IMR-90 (cell line): Measurements from ENCODE around the gene EGFR. TPM values are rescaled to one million over a fixed set of nuclear protein-coding genes. Genes with fewer than 3 reads are reported as not detected.

Source experiments
- ATAC-seq: fragments of 200-7000 bp; cut with Tn5 transposase; 2 replicates; pipeline ENCODE4 v1.9.1; 2020; ENCODE audit warnings: low read depth, mild to moderate bottlenecking, moderate library complexity
- BruUV-seq: library from RNA; stranded (reverse); fragments of 400-500 nt; replicated peaks from 2 replicates; lab custom pipeline; 2021; lab: Mats Ljungman, UMichigan
- CTCF ChIA-PET: fragments of 300-600 bp; formaldehyde crosslinking; extraction: SDS; loops from one replicate; lab custom pipeline; 2021; ENCODE audit warnings: antibody characterized with exemption; lab: Yijun Ruan, JAX
- POLR2A ChIA-PET: fragments of 300-600 bp; sonication (Branson Sonifier 250); formaldehyde crosslinking; loops from one replicate; lab custom pipeline; 2022; ENCODE audit warnings: antibody characterized with exemption; ENCODE audit not compliant: unreplicated experiment; lab: Charles Lee
- DNase-seq: peaks from one replicate; pipeline ENCODE4 v3.0.0; 2013
- H2AFZ ChIP-seq: replicated peaks from 2 replicates; pipeline ENCODE3; 2013; ENCODE audit warnings: low read length, mild to moderate bottlenecking; ENCODE audit not compliant: poor library complexity
- H2AK5ac ChIP-seq: 2 replicates; pipeline ENCODE4 v1.6.1; 2013; ENCODE audit warnings: low read depth, low read length, inconsistent platforms
- H2AK9ac ChIP-seq: replicated peaks from 2 replicates; pipeline ENCODE3; 2013; ENCODE audit warnings: mild to moderate bottlenecking, low read depth, low read length, moderate library complexity; ENCODE audit not compliant: poor library complexity
- H2BK120ac ChIP-seq: 2 replicates; pipeline ENCODE4 v1.6.1; 2013; ENCODE audit warnings: low read depth, low read length, inconsistent platforms
- H2BK15ac ChIP-seq: 3 replicates; pipeline ENCODE4 v1.6.1; 2013; ENCODE audit warnings: low read depth, low read length, inconsistent platforms
- H2BK20ac ChIP-seq: 2 replicates; pipeline ENCODE4 v1.6.1; 2013; ENCODE audit warnings: low read depth, mild to moderate bottlenecking, inconsistent platforms, low read length, moderate library complexity
- H2BK5ac ChIP-seq: 2 replicates; pipeline ENCODE4 v1.6.1; 2013; ENCODE audit warnings: mild to moderate bottlenecking, low read depth, low read length, inconsistent platforms; ENCODE audit not compliant: poor library complexity, severe bottlenecking
- H3K14ac ChIP-seq: replicated peaks from 2 replicates; pipeline ENCODE4 v1.6.1; 2013; ENCODE audit warnings: low read depth, low read length, inconsistent platforms
- H3K18ac ChIP-seq: 2 replicates; pipeline ENCODE4 v1.6.1; 2013; ENCODE audit warnings: low read depth, low read length, control low read depth
- H3K23ac ChIP-seq: 2 replicates; pipeline ENCODE4 v1.6.1; 2013; ENCODE audit warnings: low read depth, low read length, inconsistent platforms
- H3K27ac ChIP-seq: 2 replicates; pipeline ENCODE4 v1.5.1; 2013; ENCODE audit warnings: mild to moderate bottlenecking, control low read depth, low read length; ENCODE audit not compliant: insufficient read depth
- H3K27me3 ChIP-seq: 2 replicates; pipeline ENCODE4 v1.6.1; 2013; ENCODE audit warnings: low read length; ENCODE audit not compliant: control insufficient read depth, insufficient read depth
- H3K36me3 ChIP-seq: 2 replicates; pipeline ENCODE4 v1.6.1; 2013; ENCODE audit warnings: low read length, mixed read lengths; ENCODE audit not compliant: control insufficient read depth, insufficient read depth
- H3K4ac ChIP-seq: 2 replicates; pipeline ENCODE4 v1.6.1; 2013; ENCODE audit warnings: low read depth, low read length, inconsistent platforms
- H3K4me1 ChIP-seq: 2 replicates; pipeline ENCODE4 v1.6.1; 2013; ENCODE audit warnings: low read length, mixed read lengths; ENCODE audit not compliant: control insufficient read depth, insufficient read depth
- H3K4me2 ChIP-seq: 2 replicates; pipeline ENCODE4 v1.6.1; 2013; ENCODE audit warnings: low read depth, mild to moderate bottlenecking, control low read depth, low read length, moderate library complexity
- H3K4me3 ChIP-seq: 2 replicates; pipeline ENCODE4 v1.5.1; 2013; ENCODE audit warnings: low read depth, mild to moderate bottlenecking, control low read depth, low read length, moderate library complexity; ENCODE audit not compliant: insufficient read depth
- H3K56ac ChIP-seq: 2 replicates; pipeline ENCODE4 v1.6.1; 2013; ENCODE audit warnings: low read length, inconsistent platforms; ENCODE audit not compliant: insufficient read depth; ENCODE audit errors: extremely low read depth
- H3K79me1 ChIP-seq, 2 experiments: 2 replicates each; pipeline ENCODE4 v1.6.1; 2013; ENCODE audit warnings: low read length in 2 of 2, inconsistent platforms in 1 of 2, low read depth in 1 of 2
- H3K9ac ChIP-seq: 2 replicates; pipeline ENCODE4 v1.6.1; 2013; ENCODE audit warnings: low read depth, low read length, control low read depth
- H3K9me1 ChIP-seq: 2 replicates; pipeline ENCODE4 v1.6.1; 2013; ENCODE audit warnings: low read length, inconsistent platforms; ENCODE audit not compliant: insufficient read depth
- H3K9me3 ChIP-seq: 2 replicates; pipeline ENCODE4 v1.6.1; 2013; ENCODE audit warnings: low read length; ENCODE audit not compliant: control insufficient read depth, insufficient read depth
- H4K20me1 ChIP-seq: 2 replicates; pipeline ENCODE4 v1.6.1; 2013; ENCODE audit warnings: low read length, inconsistent platforms; ENCODE audit not compliant: insufficient read depth
- H4K5ac ChIP-seq: 2 replicates; pipeline ENCODE4 v1.6.1; 2013; ENCODE audit warnings: mild to moderate bottlenecking, low read depth, low read length, control low read depth
- H4K8ac ChIP-seq, 2 experiments: 2 replicates each; pipeline ENCODE4 v1.6.1; 2013; ENCODE audit warnings: low read depth in 2 of 2, low read length in 2 of 2, control low read depth in 1 of 2, inconsistent platforms in 1 of 2
- H4K91ac ChIP-seq: 2 replicates; pipeline ENCODE4 v1.6.1; 2013; ENCODE audit warnings: low read depth, low read length, inconsistent platforms; ENCODE audit not compliant: insufficient read depth
- BHLHE40 ChIP-seq: fragments of 150-350 bp; IDR thresholded peaks from 2 replicates; pipeline ENCODE4 v1.6.1; 2016; ENCODE audit warnings: mild to moderate bottlenecking, low read depth, low read length
- CEBPB ChIP-seq: IDR thresholded peaks from 2 replicates; pipeline ENCODE4 v1.6.1; 2012; ENCODE audit warnings: low read depth, low read length, improper control_type of control experiment
- CHD1 ChIP-seq: IDR thresholded peaks from 2 replicates; pipeline ENCODE4 v1.6.1; 2012; ENCODE audit warnings: low read depth, low read length, improper control_type of control experiment
- FOS ChIP-seq: fragments of 150-350 bp; IDR thresholded peaks from 2 replicates; pipeline ENCODE4 v1.6.1; 2016; ENCODE audit warnings: low read depth, low read length
- MAFK ChIP-seq: IDR thresholded peaks from 2 replicates; pipeline ENCODE4 v1.6.1; 2012; ENCODE audit warnings: low read depth, low read length, improper control_type of control experiment
- MAZ ChIP-seq: IDR thresholded peaks from 2 replicates; pipeline ENCODE4 v1.6.1; 2012; ENCODE audit warnings: low read depth, mild to moderate bottlenecking, low read length, improper control_type of control experiment, moderate library complexity, borderline replicate concordance
- MXI1 ChIP-seq: IDR thresholded peaks from 2 replicates; pipeline ENCODE4 v1.6.1; 2012; ENCODE audit warnings: low read depth, mild to moderate bottlenecking, low read length, moderate library complexity, borderline replicate concordance
- NFE2L2 ChIP-seq: fragments of 150-350 bp; IDR thresholded peaks from 2 replicates; pipeline ENCODE4 v1.6.1; 2016; ENCODE audit warnings: low read depth, mild to moderate bottlenecking, low read length
- POLR2A ChIP-seq: IDR thresholded peaks from 2 replicates; pipeline ENCODE4 v1.6.1; 2012; ENCODE audit warnings: mild to moderate bottlenecking, low read depth, low read length
- RAD21 ChIP-seq: IDR thresholded peaks from 2 replicates; pipeline ENCODE4 v1.6.1; 2012; ENCODE audit warnings: low read length, improper control_type of control experiment
- RCOR1 ChIP-seq: IDR thresholded peaks from 2 replicates; pipeline ENCODE4 v1.6.1; 2012; ENCODE audit warnings: mild to moderate bottlenecking, low read length, improper control_type of control experiment; ENCODE audit not compliant: insufficient replicate concordance
- RFX5 ChIP-seq: IDR thresholded peaks from 2 replicates; pipeline ENCODE4 v1.8.0; 2012; ENCODE audit warnings: low read depth, mild to moderate bottlenecking, low read length, moderate library complexity
- SMC3 ChIP-seq: fragments of 150-350 bp; IDR thresholded peaks from 2 replicates; pipeline ENCODE4 v1.6.1; 2016; ENCODE audit warnings: low read depth, mild to moderate bottlenecking, antibody characterized with exemption, low read length, moderate library complexity
- WGBS, 2 experiments: methylation state at CpG; one replicate each; pipeline versions ENCODE4 v1.1.5 to v1.1.7; 2013; ENCODE audit warnings: missing lambda C conversion rate in 2 of 2; ENCODE audit not compliant: insufficient read length in 1 of 2; ENCODE audit errors: extremely low coverage in 2 of 2; 5-methylcytosine and 5-hydroxymethylcytosine counted together
- dilution Hi-C: fragments of 300-500 bp; cut with HindIII; formaldehyde crosslinking; loops from one replicate; pipeline ENCODE4 v1.14.3; 2018; ENCODE audit warnings: low sequenced_read_pairs; ENCODE audit not compliant: unreplicated experiment
- in situ Hi-C: fragments of 300-500 bp; cut with MboI; formaldehyde crosslinking; loops from 3 replicates; pipeline ENCODE4 v1.14.3; 2019; ENCODE audit warnings: low sequenced_read_pairs, inconsistent platforms, mixed read lengths
- intact Hi-C: fragments of 100-400 bp; cut with micrococcal nuclease; formaldehyde crosslinking; loops from 2 replicates; pipeline ENCODE4 v1.10.0; 2022
- polyA plus RNA-seq, 3 experiments: library from polyadenylated mRNA; depleted of rRNA; stranded (reverse); fragments of >200 nt; gene quantifications; 2 replicates each; pipeline ENCODE4 v1.2.3, GENCODE V29; 2012; ENCODE audit warnings: low replicate concordance in 1 of 3
- total RNA-seq: library from RNA; depleted of rRNA; stranded (reverse); fragments of >200 nt; gene quantifications from 2 replicates; pipeline ENCODE4 v1.2.3, GENCODE V29; 2012
- TF ChIP-seq, protein P1 (sequence below): fragments of 150-350 bp; IDR thresholded peaks from 2 replicates; pipeline ENCODE4 v1.6.1; 2016; ENCODE audit warnings: low read depth, mild to moderate bottlenecking, low read length, moderate library complexity, borderline replicate concordance
- TF ChIP-seq, protein P2 (sequence below): fragments of 150-350 bp; IDR thresholded peaks from 2 replicates; pipeline ENCODE4 v1.6.1; 2017; ENCODE audit warnings: mild to moderate bottlenecking, antibody characterized with exemption, low read length, low read depth
- TF ChIP-seq, protein P3 (sequence below): conservative IDR thresholded peaks from 2 replicates; pipeline ENCODE4 v1.5.1; 2012; ENCODE audit warnings: mild to moderate bottlenecking, low read depth, low read length, improper control_type of control experiment

Gene EGFR
- total and polyA plus RNA-seq, 2 of the 4 experiments (the other 2 are of a cell fraction): 36.9 to 60.4 TPM

DNA sequence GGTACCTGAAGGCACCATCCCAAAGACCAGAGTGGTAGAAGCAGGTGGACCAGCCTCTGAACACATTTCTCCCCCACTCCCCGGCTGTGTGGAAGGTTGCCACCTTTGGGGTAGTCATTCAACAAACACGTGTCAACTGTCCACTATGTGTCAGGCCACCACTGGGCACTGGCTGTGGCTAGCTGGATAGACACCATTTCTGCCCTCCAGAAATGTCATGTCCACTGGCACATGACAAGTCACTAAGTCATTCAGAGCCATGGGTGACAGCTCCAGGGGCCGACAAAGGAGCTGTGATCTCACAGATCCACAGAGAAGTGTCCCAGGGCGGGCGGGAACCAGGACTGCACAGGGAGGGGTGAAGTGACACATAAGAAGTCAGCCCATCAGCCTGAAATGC lies 99.6 kb downstream of the EGFR start:
- Histone ChIP-seq H2BK5ac (no peak overlapping the region), H2AK9ac (no peak overlapping the region), H3K36me3 (peaks cover 1% of the 10 kb centered on the region; the same call in 1 of the 2 replicates), H3K9me1 (peaks cover 29% of the 10 kb centered on the region), H3K79me1 (peaks cover 48 to 87% of the 10 kb centered on the region in 2 experiments), H4K5ac (no peak overlapping the region), H3K4me1 (peaks cover 25% of the 10 kb centered on the region), H3K23ac (no peak overlapping the region), H3K4me3 (no peak overlapping the region), H3K56ac (no peak overlapping the region), H3K14ac (no peak overlapping the region), H2AK5ac (no peak overlapping the region), H3K9me3 (no peaks in the 10 kb centered on the region), H3K27me3 (no peaks in the 10 kb centered on the region), H2BK120ac (no peak overlapping the region), H2BK15ac (no peak overlapping the region), H3K4ac (no peak overlapping the region), H3K9ac (no peak overlapping the region), H2AFZ (no peak overlapping the region), H4K8ac (no peak overlapping the region), H4K91ac (no peak overlapping the region), H3K18ac (no peak overlapping the region), H4K20me1 (peaks cover 7% of the 10 kb centered on the region; the same call in 1 of the 2 replicates), H3K27ac (no peak overlapping the region), H2BK20ac (no peak overlapping the region), H3K4me2 (no peak overlapping the region)
- no TSS peak for BruUV-seq
- no peak for TF ChIP-seq RAD21
- no peak for TF ChIP-seq BHLHE40
- no peak for TF ChIP-seq MAFK
- no peak for TF ChIP-seq NFE2L2
- no peak for TF ChIP-seq RFX5
- TF ChIP-seq CHD1: no peak
- TF ChIP-seq MAZ: no peak
- TF ChIP-seq SMC3: no peak
- no peak for TF ChIP-seq CEBPB
- TF ChIP-seq, protein P1, sequence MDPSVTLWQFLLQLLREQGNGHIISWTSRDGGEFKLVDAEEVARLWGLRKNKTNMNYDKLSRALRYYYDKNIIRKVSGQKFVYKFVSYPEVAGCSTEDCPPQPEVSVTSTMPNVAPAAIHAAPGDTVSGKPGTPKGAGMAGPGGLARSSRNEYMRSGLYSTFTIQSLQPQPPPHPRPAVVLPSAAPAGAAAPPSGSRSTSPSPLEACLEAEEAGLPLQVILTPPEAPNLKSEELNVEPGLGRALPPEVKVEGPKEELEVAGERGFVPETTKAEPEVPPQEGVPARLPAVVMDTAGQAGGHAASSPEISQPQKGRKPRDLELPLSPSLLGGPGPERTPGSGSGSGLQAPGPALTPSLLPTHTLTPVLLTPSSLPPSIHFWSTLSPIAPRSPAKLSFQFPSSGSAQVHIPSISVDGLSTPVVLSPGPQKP: no peak
- TF ChIP-seq RCOR1: no peak
- TF ChIP-seq, protein P2, sequence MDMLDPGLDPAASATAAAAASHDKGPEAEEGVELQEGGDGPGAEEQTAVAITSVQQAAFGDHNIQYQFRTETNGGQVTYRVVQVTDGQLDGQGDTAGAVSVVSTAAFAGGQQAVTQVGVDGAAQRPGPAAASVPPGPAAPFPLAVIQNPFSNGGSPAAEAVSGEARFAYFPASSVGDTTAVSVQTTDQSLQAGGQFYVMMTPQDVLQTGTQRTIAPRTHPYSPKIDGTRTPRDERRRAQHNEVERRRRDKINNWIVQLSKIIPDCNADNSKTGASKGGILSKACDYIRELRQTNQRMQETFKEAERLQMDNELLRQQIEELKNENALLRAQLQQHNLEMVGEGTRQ: no peak
- TF ChIP-seq POLR2A: no peak
- TF ChIP-seq FOS: no peak
- TF ChIP-seq, protein P3, sequence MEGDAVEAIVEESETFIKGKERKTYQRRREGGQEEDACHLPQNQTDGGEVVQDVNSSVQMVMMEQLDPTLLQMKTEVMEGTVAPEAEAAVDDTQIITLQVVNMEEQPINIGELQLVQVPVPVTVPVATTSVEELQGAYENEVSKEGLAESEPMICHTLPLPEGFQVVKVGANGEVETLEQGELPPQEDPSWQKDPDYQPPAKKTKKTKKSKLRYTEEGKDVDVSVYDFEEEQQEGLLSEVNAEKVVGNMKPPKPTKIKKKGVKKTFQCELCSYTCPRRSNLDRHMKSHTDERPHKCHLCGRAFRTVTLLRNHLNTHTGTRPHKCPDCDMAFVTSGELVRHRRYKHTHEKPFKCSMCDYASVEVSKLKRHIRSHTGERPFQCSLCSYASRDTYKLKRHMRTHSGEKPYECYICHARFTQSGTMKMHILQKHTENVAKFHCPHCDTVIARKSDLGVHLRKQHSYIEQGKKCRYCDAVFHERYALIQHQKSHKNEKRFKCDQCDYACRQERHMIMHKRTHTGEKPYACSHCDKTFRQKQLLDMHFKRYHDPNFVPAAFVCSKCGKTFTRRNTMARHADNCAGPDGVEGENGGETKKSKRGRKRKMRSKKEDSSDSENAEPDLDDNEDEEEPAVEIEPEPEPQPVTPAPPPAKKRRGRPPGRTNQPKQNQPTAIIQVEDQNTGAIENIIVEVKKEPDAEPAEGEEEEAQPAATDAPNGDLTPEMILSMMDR: no peak
- no peak for TF ChIP-seq MXI1
- no peak for DNase-seq
- WGBS, 2 experiments: no CpG with 5 or more reads among the region's 5 CpGs
- in situ Hi-C loops: no loop called here
- ATAC-seq: no peak
- POLR2A ChIA-PET: interaction anchor here (0.5 kb wide), 1 partner anchor 37 kb away, joined by 7 read pairs; no protein-coding TSS in a partner anchor
- CTCF ChIA-PET: no interaction called here
- intact Hi-C loops: no loop called here
- dilution Hi-C loops: no loop called here
